Lung (tissue), 12 donors: ENCODE measurements around the gene NAGK. TPM values are rescaled to one million over a fixed set of nuclear protein-coding genes. Genes with fewer than 3 reads are reported as not detected.
"Not testable (repeated sequence)": the region's sequence is repeated elsewhere in the genome, so short reads cannot be mapped to it uniquely, and the experiment has no call there.

Experiments used
- ATAC-seq: fragments of 200-7000 bp; cut with Tn5 transposase; one replicate; pipeline ENCODE4 v1.9.1; 2020; ENCODE audit warnings: moderate number of reproducible peaks; ENCODE audit not compliant: insufficient read depth, low FRiP score
- DNase-seq, 3 donors: peaks; one replicate each; pipeline ENCODE4 v3.0.0-alpha.2; 2013 to 2017
- H3K27ac ChIP-seq, 2 donors: one replicate each; pipeline ENCODE4 v1.5.1; 2013; ENCODE audit warnings: mild to moderate bottlenecking in 2 of 2, moderate library complexity in 2 of 2, control low read depth in 1 of 2, inconsistent platforms in 1 of 2, low read depth in 1 of 2, low read length in 1 of 2
- H3K27me3 ChIP-seq, 3 donors: one replicate each; pipeline ENCODE4 v1.5.1; 2013; ENCODE audit warnings: low read length in 2 of 3; ENCODE audit not compliant: control insufficient read depth in 3 of 3, insufficient read depth in 3 of 3
- H3K36me3 ChIP-seq, 4 donors: one replicate each; pipeline ENCODE4 v1.5.1; 2013; ENCODE audit warnings: low read length in 4 of 4, mild to moderate bottlenecking in 1 of 4, moderate library complexity in 1 of 4; ENCODE audit not compliant: control insufficient read depth in 4 of 4, insufficient read depth in 4 of 4
- H3K4me1 ChIP-seq, 5 donors: one replicate each; pipeline ENCODE4 v1.5.1; 2013; ENCODE audit warnings: low read length in 5 of 5, mild to moderate bottlenecking in 2 of 5, moderate library complexity in 1 of 5; ENCODE audit not compliant: control insufficient read depth in 5 of 5, insufficient read depth in 5 of 5
- H3K4me3 ChIP-seq: one replicate; pipeline ENCODE4 v1.5.1; 2013; ENCODE audit warnings: mild to moderate bottlenecking, control low read depth, moderate library complexity
- H3K9ac ChIP-seq, 2 donors: one replicate each; pipeline ENCODE4 v1.5.1; 2013; ENCODE audit warnings: low read length in 2 of 2, control low read depth in 1 of 2; ENCODE audit not compliant: insufficient read depth in 1 of 2
- H3K9me3 ChIP-seq, 4 donors: one replicate each; pipeline ENCODE4 v1.5.1; 2013; ENCODE audit warnings: low read length in 3 of 4, mild to moderate bottlenecking in 1 of 4, moderate library complexity in 1 of 4; ENCODE audit not compliant: control insufficient read depth in 4 of 4, insufficient read depth in 3 of 4
- WGBS, 2 donors: extraction: QIAGEN DNeasy Blood & Tissue Kit; methylation state at CpG; one replicate each; pipeline ENCODE4 v1.1.7; 2013; 5-methylcytosine and 5-hydroxymethylcytosine counted together
- polyA plus RNA-seq, 2 donors: library from polyadenylated mRNA; stranded (reverse); fragments of 200-250 nt; gene quantifications; one replicate each; pipeline ENCODE4 v1.2.1, GENCODE V29; 2013
- total RNA-seq, 2 donors: library from RNA; depleted of rRNA in 1 of 2; stranded (reverse); fragments of >200 nt in 1 of 2; gene quantifications; one replicate each; pipeline ENCODE4 v1.2.1, GENCODE V29; 2014 to 2021
- TF ChIP-seq, protein P1 (sequence below): IDR thresholded peaks from 2 replicates; pipeline ENCODE4 v1.5.1; 2012; ENCODE audit warnings: mild to moderate bottlenecking; ENCODE audit errors: control extremely low read depth, extremely low read depth
- donor health status: control.
- donor health status: control.
- donor health status: Bipolar disorder and iron deficiency.
- donor health status: healthy.
- donor health status: DM: yes; HTN: yes; CAD: no.

Gene NAGK
- total and polyA plus RNA-seq, 4 donors, result 48.2 to 162 (median 133) TPM

DNA sequence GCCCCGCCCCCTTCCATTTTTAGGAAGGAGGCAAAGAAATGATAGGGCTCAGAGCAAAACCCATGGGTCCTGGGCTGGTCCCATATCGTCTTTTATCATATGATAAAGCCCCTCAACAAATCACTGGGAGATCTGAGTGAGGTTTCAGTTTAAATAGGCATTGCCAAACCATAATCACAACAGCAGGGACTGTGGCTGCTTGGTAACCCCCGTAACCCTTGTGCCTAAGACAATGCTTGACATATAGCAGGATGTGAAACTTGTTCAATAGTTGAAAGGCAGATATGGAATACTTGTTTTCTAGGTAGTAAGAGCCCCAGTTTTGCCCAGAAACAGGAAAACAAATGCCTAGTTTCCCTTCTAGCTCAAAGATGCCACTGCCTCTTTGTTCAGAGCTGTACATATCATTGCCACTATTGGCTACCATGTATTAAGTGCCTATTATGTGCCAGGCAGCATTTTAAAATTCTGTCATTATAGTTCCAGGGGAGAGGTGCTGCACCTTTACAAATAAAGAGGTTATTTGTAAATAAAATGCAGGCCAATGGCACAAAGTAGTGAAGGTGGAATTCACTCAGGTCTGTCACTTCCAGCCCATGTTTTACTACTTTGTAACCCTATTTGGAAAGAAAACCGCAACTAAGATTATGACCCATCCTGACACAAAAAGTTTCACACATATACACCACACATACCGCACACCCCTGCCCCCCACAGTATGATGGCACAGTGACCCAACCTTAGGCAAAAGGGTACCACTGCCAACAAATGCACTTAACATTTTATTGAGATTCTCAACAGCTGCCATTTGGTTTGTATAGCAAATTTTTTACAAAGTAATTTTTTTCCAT is 14.2 kb downstream of the NAGK start:
- TF ChIP-seq, protein P1, sequence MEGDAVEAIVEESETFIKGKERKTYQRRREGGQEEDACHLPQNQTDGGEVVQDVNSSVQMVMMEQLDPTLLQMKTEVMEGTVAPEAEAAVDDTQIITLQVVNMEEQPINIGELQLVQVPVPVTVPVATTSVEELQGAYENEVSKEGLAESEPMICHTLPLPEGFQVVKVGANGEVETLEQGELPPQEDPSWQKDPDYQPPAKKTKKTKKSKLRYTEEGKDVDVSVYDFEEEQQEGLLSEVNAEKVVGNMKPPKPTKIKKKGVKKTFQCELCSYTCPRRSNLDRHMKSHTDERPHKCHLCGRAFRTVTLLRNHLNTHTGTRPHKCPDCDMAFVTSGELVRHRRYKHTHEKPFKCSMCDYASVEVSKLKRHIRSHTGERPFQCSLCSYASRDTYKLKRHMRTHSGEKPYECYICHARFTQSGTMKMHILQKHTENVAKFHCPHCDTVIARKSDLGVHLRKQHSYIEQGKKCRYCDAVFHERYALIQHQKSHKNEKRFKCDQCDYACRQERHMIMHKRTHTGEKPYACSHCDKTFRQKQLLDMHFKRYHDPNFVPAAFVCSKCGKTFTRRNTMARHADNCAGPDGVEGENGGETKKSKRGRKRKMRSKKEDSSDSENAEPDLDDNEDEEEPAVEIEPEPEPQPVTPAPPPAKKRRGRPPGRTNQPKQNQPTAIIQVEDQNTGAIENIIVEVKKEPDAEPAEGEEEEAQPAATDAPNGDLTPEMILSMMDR, result no peak
- Histone ChIP-seq H3K9me3 (no peaks in the 10 kb centered on the region), H3K36me3 (peaks cover 2 to 8% (median 3%) of the 10 kb centered on the region in 4 donors), H3K4me3 (no peak overlapping the region), H3K4me1 (no peaks in the 10 kb centered on the region), H3K27me3 (peaks cover 0 to 3% (median 2%) of the 10 kb centered on the region in 3 donors), H3K27ac (no peak overlapping the region), H3K9ac (no peak overlapping the region)
- ATAC-seq, result no peak
- WGBS, 2 donors, result 80 to 87% methylated on average over 5 of the region's 5 CpGs
- DNase-seq, result no peak

DNA sequence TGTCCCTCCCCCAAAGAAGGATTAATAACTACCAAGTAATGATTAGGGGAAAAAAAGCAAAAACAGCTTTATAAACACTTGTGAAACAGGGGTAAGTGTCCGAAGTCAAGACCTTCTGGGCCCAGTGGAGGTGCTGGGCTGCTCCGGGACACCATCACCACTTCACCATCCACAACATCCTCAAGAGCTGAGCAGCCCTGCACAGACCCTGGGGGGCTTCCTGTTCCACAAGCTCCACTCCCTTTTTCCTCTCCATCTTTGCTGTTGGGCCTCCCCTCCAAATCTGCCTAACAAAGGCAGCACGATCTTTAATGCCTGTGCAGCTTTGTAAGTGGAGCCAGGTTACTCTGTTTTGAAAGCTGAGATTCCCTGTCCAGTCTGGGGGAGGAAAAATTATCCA is 14.8 kb downstream of the NAGK start:
- WGBS, 2 donors, result no CpG with 5 or more reads among the region's 3 CpGs
- DNase-seq, ATAC-seq: not testable (repeated sequence)

DNA sequence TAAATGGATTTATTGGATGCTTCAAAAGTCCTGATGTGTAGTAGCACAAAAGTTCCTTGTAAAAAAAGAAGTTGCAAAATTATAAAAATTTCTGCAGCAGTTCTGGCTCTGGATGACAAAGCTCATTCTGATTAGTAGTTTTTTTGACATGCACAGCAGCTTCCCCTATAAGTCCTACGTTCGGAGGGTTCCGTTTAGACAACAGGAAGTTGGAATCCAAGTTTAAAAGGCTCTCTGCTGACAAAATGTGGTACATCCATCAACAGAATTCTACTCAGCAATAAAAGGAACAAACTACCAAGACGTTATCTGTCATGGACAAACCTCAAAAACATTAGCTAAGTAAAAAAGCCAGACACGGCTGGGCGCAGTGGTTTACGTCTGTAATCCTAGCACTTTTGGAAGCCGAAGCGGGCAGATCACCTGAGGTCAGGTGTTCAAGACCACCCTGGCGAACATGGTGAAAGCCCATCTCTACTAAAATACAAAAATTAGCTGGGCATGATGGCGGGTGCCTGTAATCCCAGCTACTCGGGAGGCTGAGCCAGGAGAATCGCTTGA is 15.4 kb downstream of the NAGK start:
- DNase-seq, ATAC-seq, H3K27me3 ChIP-seq, H3K27ac ChIP-seq, H3K36me3 ChIP-seq, H3K4me3 ChIP-seq, H3K9ac ChIP-seq, H3K4me1 ChIP-seq, H3K9me3 ChIP-seq: not testable (repeated sequence)
- WGBS, 2 donors, result 55 to 68% methylated on average over 10 of the region's 13 CpGs

More for the DNA sequence above, 14.8 kb downstream of the NAGK start:
- not testable (repeated sequence) for H3K9me3 ChIP-seq, H3K4me1 ChIP-seq, H3K36me3 ChIP-seq, H3K27me3 ChIP-seq, H3K9ac ChIP-seq, H3K4me3 ChIP-seq, H3K27ac ChIP-seq

DNA sequence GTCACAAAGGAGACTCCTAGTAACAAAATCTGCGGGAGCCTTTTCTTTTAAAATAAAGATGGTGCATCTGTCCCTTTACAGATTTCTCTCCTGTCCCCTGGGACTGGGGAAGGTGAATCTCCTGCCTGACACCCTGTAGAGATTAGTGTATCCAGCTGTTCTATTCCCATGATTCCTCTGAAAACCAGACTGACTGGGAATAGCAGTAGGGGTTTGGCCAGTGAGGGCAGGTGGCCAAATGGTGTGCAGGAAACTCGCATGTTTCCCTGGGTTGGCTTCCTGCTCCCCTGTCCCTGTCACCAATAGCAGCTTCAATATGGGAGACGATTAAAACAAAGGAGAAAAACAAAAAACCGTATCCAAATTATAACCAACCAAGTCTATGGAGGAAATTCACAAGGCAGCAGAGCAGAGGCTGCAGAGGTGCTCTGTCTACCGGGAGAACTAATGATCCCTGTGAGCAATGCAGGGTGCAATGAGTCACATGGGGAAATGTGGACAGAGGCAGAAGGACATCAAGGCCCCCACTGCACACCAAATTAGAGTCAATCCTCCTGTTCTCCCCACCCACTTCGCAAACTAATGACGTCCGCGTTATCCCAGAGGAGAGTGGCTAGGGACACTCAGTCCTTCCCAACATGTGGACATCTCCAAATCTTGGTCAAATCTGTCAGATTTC is 17.0 kb downstream of the NAGK start:
- H3K27ac ChIP-seq, H3K36me3 ChIP-seq, H3K9me3 ChIP-seq, H3K4me1 ChIP-seq, H3K9ac ChIP-seq, H3K4me3 ChIP-seq, H3K27me3 ChIP-seq, DNase-seq, ATAC-seq: not testable (repeated sequence)
- WGBS, 2 donors, result 76% methylated on average over 9 of the region's 9 CpGs

DNA sequence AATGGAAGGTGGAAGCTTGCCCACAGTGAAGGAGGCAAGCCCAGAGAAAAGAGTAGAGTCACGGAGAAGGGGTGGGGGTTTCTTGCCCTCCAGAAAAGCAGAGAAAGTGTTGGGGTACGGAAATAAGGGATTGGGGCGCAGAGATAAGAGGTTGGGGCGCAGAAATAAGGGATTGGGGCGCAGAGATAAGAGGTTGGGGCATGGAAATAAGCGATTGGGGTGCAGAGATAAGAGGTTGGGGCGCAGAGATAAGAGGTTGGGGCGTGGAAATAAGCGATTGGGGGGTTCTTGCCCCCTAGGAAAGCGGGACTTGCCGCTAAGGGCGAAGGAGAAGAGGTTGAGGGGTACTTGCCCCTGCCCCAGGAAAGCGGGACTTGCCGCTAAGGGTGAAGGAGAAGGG is 21.0 kb downstream of the NAGK start:
- H3K4me1 ChIP-seq, H3K9ac ChIP-seq, DNase-seq, ATAC-seq, H3K36me3 ChIP-seq, H3K9me3 ChIP-seq, H3K27ac ChIP-seq, H3K27me3 ChIP-seq, H3K4me3 ChIP-seq: not testable (repeated sequence)
- WGBS, 2 donors, result 87 to 88% methylated on average over 14 of the region's 14 CpGs

DNA sequence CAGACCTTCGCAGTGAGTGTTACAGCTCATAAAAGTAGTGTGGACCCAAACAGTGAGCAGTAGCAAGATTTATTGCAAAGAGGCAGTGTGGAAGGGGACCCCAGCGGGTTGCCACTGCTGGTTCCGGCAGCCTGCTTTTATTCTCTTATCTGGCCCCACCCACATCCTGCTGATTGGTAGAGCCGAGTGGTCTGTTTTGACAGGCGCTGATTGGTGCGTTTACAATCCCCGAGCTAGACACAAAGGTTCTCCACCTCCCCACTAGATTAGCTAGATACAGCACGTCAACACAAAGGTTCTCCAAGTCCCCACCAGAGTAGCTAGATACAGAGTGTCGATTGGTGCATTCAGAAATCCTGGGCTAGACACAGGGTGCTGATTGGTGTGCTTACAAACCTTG is 23.4 kb downstream of the NAGK start:
- not testable (repeated sequence) for H3K4me1 ChIP-seq, H3K9ac ChIP-seq, H3K27me3 ChIP-seq, ATAC-seq, H3K36me3 ChIP-seq, H3K27ac ChIP-seq, H3K9me3 ChIP-seq, H3K4me3 ChIP-seq, DNase-seq
- 87 to 90% methylated on average over 9 of the region's 9 CpGs for WGBS, 2 donors

DNA sequence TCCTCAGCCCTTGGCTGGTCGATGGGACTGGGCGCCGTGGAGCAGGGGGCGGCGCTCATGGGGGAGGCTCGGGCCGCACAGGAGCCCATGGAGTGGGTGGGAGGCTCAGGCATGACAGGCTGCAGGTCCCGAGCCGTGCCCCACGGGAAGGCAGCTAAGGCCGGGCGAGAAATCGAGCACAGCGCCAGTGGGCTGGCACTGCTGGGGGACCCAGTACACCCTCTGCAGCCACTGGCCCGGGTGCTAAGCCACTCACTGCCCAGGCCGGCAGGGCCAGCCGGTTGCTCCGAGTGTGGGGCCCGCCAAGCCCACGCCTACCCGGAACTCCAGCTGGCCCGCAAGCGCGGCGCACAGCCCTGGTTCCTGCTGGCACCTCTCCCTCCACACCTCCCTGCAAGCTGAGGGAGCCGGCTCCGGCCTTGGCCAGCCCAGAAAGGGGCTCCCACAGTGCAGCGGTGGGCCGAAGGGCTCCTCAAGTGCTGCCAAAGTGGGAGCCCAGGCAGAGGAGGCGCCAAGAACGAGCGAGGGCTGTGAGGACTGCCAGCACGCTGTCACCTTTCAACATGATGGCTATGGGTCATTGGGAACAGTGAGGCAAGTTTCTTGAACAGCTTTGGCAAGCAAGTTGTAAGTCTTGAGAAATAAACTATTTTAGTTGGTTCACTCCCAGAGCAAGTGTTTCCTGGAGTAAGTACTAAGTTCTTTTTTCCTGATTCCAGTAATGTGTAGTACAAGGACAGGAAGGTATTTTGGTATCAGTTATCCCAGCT is 24.2 kb downstream of the NAGK start:
- H3K4me3 ChIP-seq, H3K36me3 ChIP-seq, ATAC-seq, H3K27me3 ChIP-seq, H3K4me1 ChIP-seq, H3K27ac ChIP-seq, H3K9ac ChIP-seq, H3K9me3 ChIP-seq, DNase-seq: not testable (repeated sequence)
- 93 to 96% methylated on average over 33 of the region's 33 CpGs for WGBS, 2 donors
